ENCODE measurements around the gene WHAMM. TPM values are rescaled to one million over a fixed set of nuclear protein-coding genes. Genes with fewer than 3 reads are reported as not detected.
A peak's percentile ranks its signal among the peaks of the same experiment; 100 is the strongest.

Gene WHAMM
- total RNA-seq, 4 donors from 2014 or later = 14.1 to 22.1 (median 21.8) TPM

DNA sequence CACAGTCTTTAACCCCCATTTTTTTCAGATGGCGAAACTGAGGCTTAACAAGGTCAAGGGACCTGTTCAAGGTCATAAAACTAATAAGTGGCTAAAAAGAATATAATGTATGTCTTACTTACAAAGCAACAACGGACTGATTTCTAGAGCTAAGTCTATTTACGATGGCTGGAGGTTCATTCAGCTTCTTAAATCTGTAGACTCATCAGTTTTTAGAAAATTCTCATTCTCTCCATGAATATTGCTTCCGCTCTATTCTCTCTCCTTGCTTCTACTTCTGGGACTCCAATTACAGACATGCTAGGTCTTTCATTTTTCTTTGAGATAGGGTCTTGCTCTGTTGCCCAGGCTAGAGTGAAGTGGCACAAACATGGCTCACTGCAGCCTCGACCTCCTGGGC, 68.9 kb downstream of the WHAMM start:
- in situ Hi-C loops (cut with MboI; ENCODE audit: low sequenced_read_pairs in 4 of 4) = no loop called here
- Histone ChIP-seq H3K4me3 (no peak overlapping the region), H3K9me3 (no peaks in the 10 kb centered on the region), H3K27me3 (no peaks in the 10 kb centered on the region), H3K4me1 (peaks cover 27 to 47% of the 10 kb centered on the region in 2 donors), H3K27ac (peak overlapping the region in 2 of 4 donors; percentile 18 to 39), H3K36me3 (peaks cover 0 to 4% of the 10 kb centered on the region in 2 donors)
- ATAC-seq (no peak), DNase-seq (no peak)
- TF ChIP-seq POLR2A (IDR thresholded peaks at IDR 0.05) = no peak
- TF ChIP-seq, protein P1, sequence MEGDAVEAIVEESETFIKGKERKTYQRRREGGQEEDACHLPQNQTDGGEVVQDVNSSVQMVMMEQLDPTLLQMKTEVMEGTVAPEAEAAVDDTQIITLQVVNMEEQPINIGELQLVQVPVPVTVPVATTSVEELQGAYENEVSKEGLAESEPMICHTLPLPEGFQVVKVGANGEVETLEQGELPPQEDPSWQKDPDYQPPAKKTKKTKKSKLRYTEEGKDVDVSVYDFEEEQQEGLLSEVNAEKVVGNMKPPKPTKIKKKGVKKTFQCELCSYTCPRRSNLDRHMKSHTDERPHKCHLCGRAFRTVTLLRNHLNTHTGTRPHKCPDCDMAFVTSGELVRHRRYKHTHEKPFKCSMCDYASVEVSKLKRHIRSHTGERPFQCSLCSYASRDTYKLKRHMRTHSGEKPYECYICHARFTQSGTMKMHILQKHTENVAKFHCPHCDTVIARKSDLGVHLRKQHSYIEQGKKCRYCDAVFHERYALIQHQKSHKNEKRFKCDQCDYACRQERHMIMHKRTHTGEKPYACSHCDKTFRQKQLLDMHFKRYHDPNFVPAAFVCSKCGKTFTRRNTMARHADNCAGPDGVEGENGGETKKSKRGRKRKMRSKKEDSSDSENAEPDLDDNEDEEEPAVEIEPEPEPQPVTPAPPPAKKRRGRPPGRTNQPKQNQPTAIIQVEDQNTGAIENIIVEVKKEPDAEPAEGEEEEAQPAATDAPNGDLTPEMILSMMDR (IDR thresholded peaks at IDR 0.05 in 4 of 5, conservative IDR thresholded peaks at IDR 0.05 in 1 of 5) = no peak
- intact Hi-C loops (cut with DNase I; ENCODE audit: low total_unique reads) = loop anchor here (5.0 kb wide), 1 partner anchor 89 kb away; no protein-coding TSS in a partner anchor

DNA sequence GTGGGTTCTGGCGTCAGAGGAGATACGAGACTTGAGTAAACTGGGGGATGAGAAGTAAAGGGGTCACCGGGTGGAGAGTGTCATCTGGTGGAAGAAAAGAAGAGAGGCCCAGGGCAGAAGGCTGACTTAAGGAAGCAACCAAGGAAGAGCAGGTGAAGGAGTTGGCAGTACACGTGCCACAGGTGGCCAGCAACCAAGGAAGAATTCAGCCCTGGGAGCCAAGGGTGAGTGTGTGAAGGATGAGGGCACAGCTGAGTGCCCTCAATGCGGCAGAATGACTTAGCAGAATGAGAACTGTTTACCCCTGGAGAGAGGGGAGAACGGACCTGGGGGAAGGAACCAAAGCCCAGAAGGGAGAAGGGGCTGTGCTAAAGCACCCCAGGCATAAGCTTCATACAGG, 71.3 kb downstream of the WHAMM start:
- Histone ChIP-seq H3K4me1 (peaks cover 21 to 33% of the 10 kb centered on the region in 2 donors), H3K9me3 (no peaks in the 10 kb centered on the region), H3K36me3 (no peaks in the 10 kb centered on the region), H3K27ac (peak overlapping the region; percentile 61 to 77 (median 69)), H3K4me3 (no peak overlapping the region), H3K27me3 (no peaks in the 10 kb centered on the region)
- intact Hi-C loops (cut with DNase I; ENCODE audit: low total_unique reads) (no loop called here), in situ Hi-C loops (cut with MboI; ENCODE audit: low sequenced_read_pairs in 4 of 4) (no loop called here)
- TF ChIP-seq, protein P1 (IDR thresholded peaks at IDR 0.05 in 4 of 5, conservative IDR thresholded peaks at IDR 0.05 in 1 of 5) = no peak
- TF ChIP-seq POLR2A (IDR thresholded peaks at IDR 0.05) = no peak
- peak in 1 of 2 donors; percentile 30 for DNase-seq
- peak; percentile 20 to 47 for ATAC-seq

DNA sequence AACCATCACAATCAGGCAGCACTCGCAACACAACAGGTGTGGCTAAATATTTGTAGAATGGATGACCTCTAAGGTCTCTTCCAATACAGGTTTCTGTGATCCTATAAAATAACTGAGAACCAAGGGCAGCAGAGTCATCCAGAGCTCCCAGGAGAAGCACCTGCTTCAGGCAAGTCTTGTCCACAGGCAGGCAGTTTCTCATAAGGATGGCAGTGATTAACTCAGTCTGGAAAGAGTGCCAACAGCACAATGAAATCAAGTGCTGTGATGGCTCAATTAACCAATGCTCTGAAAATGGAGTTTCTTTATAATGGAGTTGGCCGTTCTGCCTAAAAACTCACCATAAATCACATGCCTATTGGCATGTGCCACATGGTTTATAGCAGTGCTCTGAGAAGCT, 72.3 kb downstream of the WHAMM start:
- Histone ChIP-seq H3K4me3 (no peak overlapping the region), H3K27ac (peak overlapping the region; percentile 61 to 77 (median 69)), H3K27me3 (no peaks in the 10 kb centered on the region), H3K4me1 (peaks cover 21 to 31% of the 10 kb centered on the region in 2 donors), H3K36me3 (no peaks in the 10 kb centered on the region), H3K9me3 (no peaks in the 10 kb centered on the region)
- in situ Hi-C loops (cut with MboI; ENCODE audit: low sequenced_read_pairs in 4 of 4) (no loop called here), intact Hi-C loops (cut with DNase I; ENCODE audit: low total_unique reads) (no loop called here)
- DNase-seq (no peak), ATAC-seq (peak; percentile 40 to 61)
- TF ChIP-seq, protein P1 (IDR thresholded peaks at IDR 0.05 in 4 of 5, conservative IDR thresholded peaks at IDR 0.05 in 1 of 5) = no peak
- no peak for TF ChIP-seq POLR2A (IDR thresholded peaks at IDR 0.05)

DNA sequence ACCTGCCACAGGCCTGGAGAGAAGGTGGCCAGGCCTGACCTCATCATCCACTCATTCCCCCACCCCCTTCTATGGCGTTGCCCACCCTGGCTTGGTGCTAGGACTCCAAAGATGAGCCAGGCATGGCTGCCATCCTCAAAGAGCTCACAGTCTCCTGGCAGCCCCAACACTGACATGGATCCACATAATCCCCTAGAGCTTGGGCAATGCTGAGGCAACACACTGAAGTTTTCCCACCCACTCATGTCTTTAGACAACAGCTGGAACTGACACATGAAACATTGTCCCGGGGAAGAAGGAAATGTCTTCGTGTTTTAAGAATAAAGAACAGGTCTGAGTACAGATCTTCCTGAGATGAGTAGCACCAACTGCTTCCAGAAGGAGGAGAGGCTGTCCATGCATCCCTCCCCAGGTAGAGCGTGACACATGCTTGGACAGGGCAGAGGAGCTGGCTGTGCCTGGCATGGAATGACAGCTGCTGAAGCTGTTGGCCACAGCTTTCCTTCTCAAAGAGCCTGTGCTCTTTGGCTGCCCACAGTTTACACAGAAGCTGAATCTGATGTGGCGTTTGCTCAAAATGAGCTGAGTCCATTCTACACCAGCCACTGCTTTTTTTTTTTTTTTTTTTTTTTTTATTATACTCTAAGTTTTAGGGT, 73.0 kb downstream of the WHAMM start:
- no peak overlapping the region for H3K4me3 ChIP-seq
- DNase-seq = peak; percentile 71 to 81
- in situ Hi-C loops (cut with MboI; ENCODE audit: low sequenced_read_pairs in 4 of 4) = no loop called here
- H3K27ac ChIP-seq = peak overlapping the region; percentile 61 to 77 (median 69)
- intact Hi-C loops (cut with DNase I; ENCODE audit: low total_unique reads) = no loop called here
- no peaks in the 10 kb centered on the region for H3K9me3 ChIP-seq
- no peaks in the 10 kb centered on the region for H3K36me3 ChIP-seq
- H3K27me3 ChIP-seq = no peaks in the 10 kb centered on the region
- peak; percentile 92 to 95 for ATAC-seq
- no peak for TF ChIP-seq POLR2A (IDR thresholded peaks at IDR 0.05)
- TF ChIP-seq, protein P1 (IDR thresholded peaks at IDR 0.05 in 4 of 5, conservative IDR thresholded peaks at IDR 0.05 in 1 of 5) = peak in 2 of 5 experiments; percentile 8 to 23
- H3K4me1 ChIP-seq = peaks cover 20 to 30% of the 10 kb centered on the region in 2 donors

Other genes starting within 250 kb of the WHAMM start
- gene CPEB1, start 162.3 kb upstream of the WHAMM start, total RNA-seq = 1 to 10 TPM in 3 of 4 donors, under 1 TPM in 1; 0.69 to 3.9 (median 2.7) TPM
- under 1 TPM in 1 of 4 donors, not detected in 3; 0.32 TPM for gene AP3B2, start 99.8 kb upstream of the WHAMM start, total RNA-seq
- gene FSD2, start 3.6 kb upstream of the WHAMM start, total RNA-seq = 10 to 100 TPM in 1 of 4 donors, 1 to 10 TPM in 3; 3.9 to 18.5 (median 6.6) TPM
- gene HOMER2, start 143.1 kb downstream of the WHAMM start, total RNA-seq = 100 to 1,000 TPM in 2 of 4 donors, 10 to 100 TPM in 2; 51.6 to 132 (median 94.5) TPM
- gene RAMAC, start 176.6 kb downstream of the WHAMM start, total RNA-seq = 10 to 100 TPM; 16.4 to 28.0 (median 23.7) TPM
- 10 to 100 TPM in 2 of 4 donors, 1 to 10 TPM in 2; 5.9 to 14.6 (median 9.5) TPM for gene C15orf40, start 202.0 kb downstream of the WHAMM start, total RNA-seq